NCI-H748 (cell line): ENCODE measurements around the gene SPTA1.

Experiments
- DNase-seq: peaks from one replicate; lab custom pipeline; 2025; ENCODE audit not compliant: unreplicated experiment; lab: John Stamatoyannopoulos, UW

Gene SPTA1

GRCh38 chr1:158687037-158687436, 522 bp upstream of the SPTA1 start:
- DNase-seq: no peak

DNA sequence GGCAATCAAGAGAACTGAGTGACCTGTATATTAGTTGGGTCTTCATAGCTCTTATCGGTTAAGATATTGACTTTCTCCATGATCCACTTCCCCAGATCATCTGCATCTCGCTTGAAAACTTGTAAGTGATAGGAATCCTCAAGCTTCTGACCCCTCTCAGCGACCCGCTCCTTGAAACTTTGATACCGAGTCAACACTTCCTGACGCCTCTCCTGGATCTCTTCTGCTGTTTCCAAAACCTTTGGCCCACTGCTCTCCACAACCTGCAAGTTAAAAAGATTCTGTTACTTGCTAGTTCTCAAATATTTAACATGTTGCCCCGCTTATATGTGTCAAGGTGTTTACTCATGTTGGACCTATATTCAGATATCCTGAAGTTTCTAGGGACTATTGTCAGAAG, 1.4 kb downstream of the SPTA1 start:
- DNase-seq: no peak

DNA sequence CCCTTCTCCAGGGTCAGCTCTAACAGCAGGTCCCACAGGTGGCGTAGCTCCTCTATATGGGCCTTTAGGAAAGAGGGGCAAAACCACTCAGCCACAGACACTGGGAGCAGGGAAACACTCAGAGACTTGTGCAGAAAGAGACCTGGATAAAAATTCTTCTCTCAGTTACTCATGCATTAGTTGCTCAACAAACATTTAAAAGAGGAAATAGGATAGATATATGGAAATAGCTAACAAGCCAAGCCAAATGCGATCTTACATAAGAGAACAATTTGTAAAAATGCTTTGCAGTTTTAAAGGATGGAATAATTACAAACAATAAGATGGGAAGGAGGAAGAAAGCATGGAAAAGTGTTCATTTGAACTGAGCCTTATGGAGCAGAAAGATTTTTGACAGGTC, 4.9 kb downstream of the SPTA1 start:
- no peak for DNase-seq

DNA sequence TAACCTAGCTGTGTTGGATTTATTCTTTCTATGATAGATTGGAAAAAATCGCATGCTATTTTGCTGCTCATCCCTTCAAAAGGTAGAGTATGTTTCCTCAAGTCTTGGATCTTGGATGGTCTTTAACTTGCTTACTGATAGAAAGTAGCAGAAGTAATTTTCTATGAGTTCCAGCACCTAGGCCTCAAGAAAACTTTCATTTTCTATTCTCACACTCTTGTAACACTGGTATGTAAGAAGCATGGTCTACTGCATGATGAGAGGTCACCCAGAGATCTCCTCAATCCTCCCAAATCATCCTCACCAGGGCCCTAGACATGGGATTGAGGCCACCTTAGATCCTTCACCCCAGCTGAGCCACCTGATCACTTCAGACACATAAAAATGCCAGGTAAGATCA, 7.2 kb downstream of the SPTA1 start:
- no peak for DNase-seq

DNA sequence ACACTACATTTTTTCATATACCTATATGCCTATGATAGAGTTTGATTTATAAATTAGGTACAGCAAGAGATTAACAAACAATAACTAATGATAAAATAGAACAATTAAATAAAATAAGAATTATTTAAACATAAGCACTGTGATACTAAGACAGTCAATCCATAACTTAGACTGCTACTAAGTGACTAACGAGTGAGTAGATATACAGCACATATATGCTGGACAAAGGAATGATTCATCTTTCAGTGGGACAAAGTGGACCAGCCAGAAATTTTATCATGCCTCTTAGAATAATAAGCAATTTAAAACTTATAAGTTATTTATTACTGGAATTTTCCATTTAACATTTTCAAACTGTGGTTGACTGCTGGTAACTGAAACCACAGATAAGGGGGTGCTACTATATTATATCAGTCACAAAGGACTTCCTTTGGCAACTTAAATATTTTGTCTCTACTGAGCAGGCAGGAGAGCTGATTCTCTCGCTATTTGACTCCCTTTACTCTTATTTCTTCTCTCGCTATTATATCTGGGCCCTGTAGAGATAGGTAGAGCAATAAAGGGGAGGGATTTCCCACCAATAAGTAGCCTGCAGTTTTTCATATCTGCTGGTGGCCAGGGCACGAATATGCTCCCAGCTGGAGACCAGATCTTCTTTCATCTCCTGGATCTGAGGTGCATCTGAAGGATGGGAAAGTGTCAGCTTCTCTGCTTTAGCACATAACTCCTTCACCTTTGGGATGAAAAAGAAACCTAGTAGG, 10.8 kb downstream of the SPTA1 start:
- DNase-seq: no peak

DNA sequence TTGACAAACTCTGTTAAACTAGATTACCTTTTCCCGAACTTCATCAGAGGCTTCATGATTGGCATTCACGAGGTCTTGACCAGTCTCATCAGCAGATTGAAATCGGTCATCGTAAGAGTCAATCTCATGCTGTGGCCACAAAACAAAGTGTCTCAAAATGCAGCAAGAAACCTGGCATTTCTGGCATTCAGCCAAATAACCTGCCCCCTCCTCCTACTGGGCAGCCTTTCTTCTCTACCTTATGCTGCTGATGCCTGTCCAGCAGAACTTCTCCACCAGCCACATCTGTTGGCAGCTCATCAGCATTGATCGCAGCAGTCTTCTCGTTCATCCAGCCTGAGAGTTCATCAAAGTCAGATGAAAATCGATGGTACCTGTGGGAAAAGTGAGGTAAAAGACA, 12.2 kb downstream of the SPTA1 start:
- DNase-seq: no peak

DNA sequence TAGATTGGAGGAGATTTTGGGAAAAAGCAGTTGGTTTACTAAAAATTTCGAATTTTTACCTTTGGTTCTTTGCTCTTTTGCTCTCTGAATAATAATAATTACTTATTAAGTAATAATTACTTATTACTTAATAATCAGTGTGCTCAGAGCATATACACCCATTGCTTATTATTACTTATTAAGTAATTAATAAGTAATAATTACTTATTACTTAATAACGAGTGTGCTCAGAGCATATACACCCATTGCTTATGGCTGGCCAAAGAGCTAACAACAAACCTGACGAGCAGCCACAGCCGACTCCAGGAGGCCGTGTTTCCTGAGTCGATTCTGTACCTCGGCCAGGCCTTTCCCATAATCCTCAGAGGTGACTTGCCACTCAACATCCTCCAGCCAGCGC, 20.5 kb downstream of the SPTA1 start:
- no peak for DNase-seq

- no peak for DNase-seq
Observed at GRCh38 chr1:158654571-158654970, 31.9 kb downstream of the SPTA1 start.

- DNase-seq: no peak
Observed at GRCh38 chr1:158654086-158654485, 32.4 kb downstream of the SPTA1 start.

DNA sequence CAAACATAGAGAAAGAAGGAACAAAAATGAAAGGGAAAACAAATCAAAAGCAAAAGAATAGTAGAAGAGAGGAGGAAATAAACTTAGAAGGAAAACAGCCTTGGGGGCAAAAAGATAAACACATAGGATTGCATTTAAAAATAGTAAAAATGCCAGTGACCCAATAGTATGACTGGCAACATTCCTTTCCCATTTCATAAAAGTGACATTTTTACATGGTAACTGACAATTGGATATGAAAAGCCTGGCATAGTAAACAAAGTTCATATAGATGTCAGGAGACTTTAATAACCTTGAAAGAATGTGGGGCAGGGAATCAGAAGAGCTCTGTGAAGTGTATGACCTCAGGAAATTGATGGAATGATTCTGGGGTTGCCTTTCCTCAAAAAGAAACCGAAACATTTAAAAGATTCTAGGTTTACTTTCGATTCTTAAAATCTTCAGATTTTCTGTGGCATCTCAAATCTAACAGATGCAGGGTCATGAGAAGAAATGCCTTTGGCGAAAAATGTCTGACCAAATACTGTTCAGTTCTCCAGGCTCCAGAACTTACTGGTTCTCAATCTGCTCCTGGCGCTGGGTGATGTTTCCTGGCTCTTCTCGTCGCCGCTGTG, 33.7 kb downstream of the SPTA1 start:
- no peak for DNase-seq

DNA sequence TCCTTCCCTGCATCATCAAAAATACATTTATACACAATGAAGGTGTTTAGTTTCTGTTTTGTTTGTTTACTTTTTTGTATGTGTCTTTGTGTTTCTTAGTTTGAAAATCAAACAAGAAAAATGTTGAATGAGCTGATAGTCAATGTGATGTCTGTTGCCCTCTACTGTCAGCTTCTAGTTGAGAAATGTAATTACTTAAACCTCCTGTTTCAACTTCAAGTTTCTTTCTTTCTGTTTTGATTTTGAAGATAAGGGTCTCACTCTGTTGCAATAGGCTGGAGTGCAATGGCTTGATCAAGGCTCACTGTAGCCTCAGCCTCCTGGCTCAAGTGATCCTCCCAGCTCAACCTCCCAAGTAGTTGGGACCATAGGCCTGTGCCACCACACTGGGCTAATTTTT, 37.5 kb downstream of the SPTA1 start:
- no peak for DNase-seq

DNA sequence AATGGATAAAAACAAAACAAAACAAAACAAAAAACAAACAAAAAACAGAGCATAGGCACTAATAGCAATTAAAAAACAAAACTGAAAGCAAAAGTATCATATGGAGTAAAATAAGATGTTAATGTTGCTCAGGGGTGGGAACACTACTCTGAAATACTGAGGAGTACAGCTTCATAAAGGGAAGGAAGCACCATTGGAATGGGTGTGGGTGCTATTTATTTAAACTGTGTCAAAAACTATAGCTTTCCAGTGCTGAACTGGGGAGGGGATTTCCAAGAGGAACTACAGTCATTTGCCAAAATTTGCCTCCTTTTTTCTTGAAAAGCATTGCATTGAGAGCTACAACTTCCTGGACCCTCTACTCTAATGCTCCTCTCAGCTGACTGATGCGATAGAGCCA, 40.0 kb downstream of the SPTA1 start:
- no peak for DNase-seq

GRCh38 chr1:158644449-158644848, 42.1 kb downstream of the SPTA1 start:
- no peak for DNase-seq

DNA sequence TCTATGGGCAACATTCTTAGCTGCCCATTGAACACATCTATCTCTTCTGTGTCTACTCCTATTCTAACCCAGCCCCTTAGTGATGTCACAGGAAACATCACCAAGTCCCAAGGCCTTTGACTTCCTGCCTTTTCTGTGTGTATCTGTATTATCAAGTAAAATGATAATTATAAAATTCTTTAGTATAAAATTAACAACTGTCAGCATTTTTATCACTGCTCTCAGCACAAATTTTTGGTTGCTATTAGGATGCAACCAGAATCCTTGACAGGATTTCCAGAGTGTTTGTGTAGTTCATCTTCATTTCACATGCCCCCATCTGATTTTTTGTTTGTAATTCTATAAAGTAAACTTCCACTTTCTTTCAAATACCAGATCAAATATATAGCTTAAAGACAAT, 47.6 kb downstream of the SPTA1 start:
- DNase-seq: no peak

GRCh38 chr1:158638146-158638545, 48.4 kb downstream of the SPTA1 start:
- DNase-seq: no peak

- DNase-seq: no peak
Observed at GRCh38 chr1:158613764-158614163, 72.8 kb downstream of the SPTA1 start.

- DNase-seq: no peak
Observed at GRCh38 chr1:158611916-158612315, 74.6 kb downstream of the SPTA1 start.

- no peak for DNase-seq
Observed at GRCh38 chr1:158607296-158607695, 79.2 kb downstream of the SPTA1 start.

GRCh38 chr1:158604968-158605367, 81.5 kb downstream of the SPTA1 start, which contains the start of gene OR10Z1:
Gene OR10Z1, plus strand, starts transcription at chr1:158605268. Its CDS starts 1,171 bp downstream, at chr1:158606439.
- no peak for DNase-seq

DNA sequence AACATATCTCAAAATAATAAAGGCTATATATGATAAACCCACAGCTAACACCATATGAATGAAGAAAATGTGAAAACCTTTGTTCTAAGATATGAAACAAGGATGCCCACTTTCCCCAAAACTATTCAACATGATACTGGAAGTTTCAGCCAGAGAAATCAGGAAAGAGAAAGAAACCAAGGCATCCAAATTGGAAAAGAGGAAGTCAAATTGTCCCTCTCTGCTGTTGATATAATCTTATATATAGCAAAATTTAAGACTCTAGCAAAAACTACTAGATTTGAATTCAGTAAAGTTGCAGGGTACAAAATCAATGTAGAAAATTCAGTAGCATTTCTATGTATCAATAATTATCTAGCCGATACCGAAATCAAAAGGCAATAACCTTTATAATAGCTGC, 85.8 kb downstream of the SPTA1 start:
- no peak for DNase-seq

- DNase-seq: no peak
Observed at GRCh38 chr1:158586942-158587341, 99.6 kb downstream of the SPTA1 start.

GRCh38 chr1:158583962-158584361, 102.6 kb downstream of the SPTA1 start:
- DNase-seq: no peak

DNA sequence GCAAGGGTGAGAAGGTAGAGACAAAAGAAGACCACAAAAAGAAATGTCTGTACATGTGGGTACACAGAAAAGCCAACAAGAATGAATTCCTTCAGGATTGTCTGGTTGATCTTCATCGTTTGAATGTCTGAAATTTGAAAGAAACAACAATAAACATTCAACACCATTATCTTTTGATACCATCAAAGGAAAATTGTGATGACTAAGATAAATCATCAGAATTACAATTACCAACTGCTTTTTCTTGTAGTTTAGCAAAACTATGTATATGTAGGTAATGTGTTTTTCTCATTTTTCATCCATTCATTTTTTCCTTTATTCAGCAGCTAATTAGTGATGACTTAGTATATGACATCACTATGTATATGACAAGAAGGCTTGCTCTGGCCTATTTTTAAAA, 106.8 kb downstream of the SPTA1 start, which contains the start of gene OR10X1:
OR10X1 (minus strand) TSS at position 167 of the 400 bp plus-strand sequence; CDS start at position 167, 0 bp downstream.
- DNase-seq: no peak
